BJ (cell line): Measurements from ENCODE around the gene EPHA1. TPM values are rescaled to one million over a fixed set of nuclear protein-coding genes. Genes with fewer than 3 reads are reported as not detected.
A peak's percentile ranks its signal among the peaks of the same experiment; 100 is the strongest.

ENCODE experiments used
- CTCF ChIA-PET: fragments of 350-600 bp; formaldehyde crosslinking; extraction: SDS; loops from one replicate; lab custom pipeline; 2021; ENCODE audit warnings: antibody characterized with exemption, inconsistent platforms; lab: Yijun Ruan, JAX
- POLR2A ChIA-PET: fragments of 300-600 bp; sonication (Branson Sonifier 250); formaldehyde crosslinking; extraction: SDS; loops from one replicate; lab custom pipeline; 2021; ENCODE audit warnings: antibody characterized with exemption; lab: Charles Lee
- DNase-seq: peaks from one replicate; pipeline ENCODE4 v3.0.0-alpha.2; 2011; ENCODE audit warnings: low read depth
- H3K27me3 ChIP-seq: 2 replicates; pipeline ENCODE4 v1.6.0; 2011; ENCODE audit warnings: low read length; ENCODE audit not compliant: control insufficient read depth, insufficient read depth
- H3K36me3 ChIP-seq: 2 replicates; pipeline ENCODE4 v1.5.1; 2011; ENCODE audit warnings: low read length; ENCODE audit not compliant: control insufficient read depth, insufficient read depth
- H3K4me3 ChIP-seq: 2 replicates; pipeline ENCODE4 v1.5.1; 2011; ENCODE audit warnings: low read depth, mild to moderate bottlenecking, control low read depth, low read length
- polyA plus RNA-seq: library from polyadenylated mRNA; depleted of rRNA; stranded (reverse); fragments of >200 nt; gene quantifications from 2 replicates; pipeline ENCODE4 v1.2.3, GENCODE V29; 2011; rRNA removed
- small RNA-seq: library from RNA; depleted of rRNA; stranded (forward); fragments of <200 nt; gene quantifications from one replicate; pipeline ENCODE3, GENCODE V24; 2012; ENCODE audit warnings: low replicate concordance, low read depth; ENCODE audit not compliant: insufficient read length
- TF ChIP-seq, protein P1 (sequence below): IDR thresholded peaks from 2 replicates; pipeline ENCODE4 v1.5.1; 2011; ENCODE audit warnings: low read depth, mild to moderate bottlenecking, control low read depth, inconsistent platforms, low read length, moderate library complexity; ENCODE audit not compliant: insufficient read depth

EPHA1 gene
- polyA plus RNA-seq, 1 experiment, result 0.05 TPM

DNA sequence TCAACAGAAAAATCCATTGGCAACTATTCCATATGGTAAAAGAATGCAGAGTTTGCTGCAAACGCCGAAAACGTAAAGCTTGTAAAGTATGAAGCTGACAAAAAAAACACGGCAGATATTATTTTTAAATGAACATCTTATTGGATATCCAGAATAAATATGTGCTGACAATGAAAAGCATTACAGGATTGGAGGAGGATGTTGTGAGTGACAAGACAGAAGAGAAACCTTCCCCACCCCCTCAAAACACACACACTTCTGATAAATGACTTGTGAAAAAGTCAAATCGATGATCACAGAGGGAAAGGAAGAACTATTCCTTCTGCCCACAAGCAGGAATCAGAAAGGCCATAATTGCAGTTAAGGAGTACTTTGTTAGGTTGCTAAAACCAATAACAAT, 60.7 kb downstream of the EPHA1 start:
- no peak overlapping the region for H3K4me3 ChIP-seq
- ChIA-PET POLR2A (interaction anchor here (0.8 kb wide), 1 partner anchor 14 kb away, joined by 4 read pairs; the partner anchor contains the start of gene FAM131B), CTCF (interaction anchor here (0.8 to 1.6 kb wide), 2 partner anchors 9 to 11 kb away, joined by 3 to 6 read pairs; no protein-coding TSS in a partner anchor)
- H3K27me3 ChIP-seq, result peaks cover 14% of the 10 kb centered on the region
- H3K36me3 ChIP-seq, result no peaks in the 10 kb centered on the region
- no peak for DNase-seq
- TF ChIP-seq, protein P1, sequence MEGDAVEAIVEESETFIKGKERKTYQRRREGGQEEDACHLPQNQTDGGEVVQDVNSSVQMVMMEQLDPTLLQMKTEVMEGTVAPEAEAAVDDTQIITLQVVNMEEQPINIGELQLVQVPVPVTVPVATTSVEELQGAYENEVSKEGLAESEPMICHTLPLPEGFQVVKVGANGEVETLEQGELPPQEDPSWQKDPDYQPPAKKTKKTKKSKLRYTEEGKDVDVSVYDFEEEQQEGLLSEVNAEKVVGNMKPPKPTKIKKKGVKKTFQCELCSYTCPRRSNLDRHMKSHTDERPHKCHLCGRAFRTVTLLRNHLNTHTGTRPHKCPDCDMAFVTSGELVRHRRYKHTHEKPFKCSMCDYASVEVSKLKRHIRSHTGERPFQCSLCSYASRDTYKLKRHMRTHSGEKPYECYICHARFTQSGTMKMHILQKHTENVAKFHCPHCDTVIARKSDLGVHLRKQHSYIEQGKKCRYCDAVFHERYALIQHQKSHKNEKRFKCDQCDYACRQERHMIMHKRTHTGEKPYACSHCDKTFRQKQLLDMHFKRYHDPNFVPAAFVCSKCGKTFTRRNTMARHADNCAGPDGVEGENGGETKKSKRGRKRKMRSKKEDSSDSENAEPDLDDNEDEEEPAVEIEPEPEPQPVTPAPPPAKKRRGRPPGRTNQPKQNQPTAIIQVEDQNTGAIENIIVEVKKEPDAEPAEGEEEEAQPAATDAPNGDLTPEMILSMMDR, result no peak

DNA sequence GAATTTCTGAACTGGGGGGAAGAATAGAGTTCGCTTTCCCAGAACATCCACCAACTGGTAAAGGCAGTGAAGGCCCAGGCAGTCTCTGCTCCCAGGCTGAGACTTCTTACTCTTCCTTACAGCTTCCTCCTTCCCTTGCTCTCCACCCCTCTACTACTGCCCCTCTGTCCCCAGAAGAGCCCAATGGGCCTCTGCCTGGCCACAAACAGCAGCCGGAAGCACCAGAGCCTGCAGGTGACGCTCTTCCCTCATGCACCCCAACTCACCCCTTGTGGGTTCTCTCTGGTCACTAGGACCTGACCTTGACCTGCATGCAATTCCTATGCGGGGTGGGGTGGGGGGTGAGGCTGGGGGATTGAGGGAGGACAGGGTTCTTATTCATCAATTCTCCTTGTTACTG, 62.6 kb downstream of the EPHA1 start:
- H3K4me3 ChIP-seq, result no peak overlapping the region
- no peaks in the 10 kb centered on the region for H3K36me3 ChIP-seq
- POLR2A ChIA-PET, result no interaction called here
- CTCF ChIA-PET, result interaction anchor here (1.2 to 1.6 kb wide), 3 partner anchors 9 to 50 kb away, joined by 3 to 5 read pairs (median 4); no protein-coding TSS in a partner anchor
- TF ChIP-seq, protein P1, result no peak
- peaks cover 15% of the 10 kb centered on the region for H3K27me3 ChIP-seq
- no peak for DNase-seq

DNA sequence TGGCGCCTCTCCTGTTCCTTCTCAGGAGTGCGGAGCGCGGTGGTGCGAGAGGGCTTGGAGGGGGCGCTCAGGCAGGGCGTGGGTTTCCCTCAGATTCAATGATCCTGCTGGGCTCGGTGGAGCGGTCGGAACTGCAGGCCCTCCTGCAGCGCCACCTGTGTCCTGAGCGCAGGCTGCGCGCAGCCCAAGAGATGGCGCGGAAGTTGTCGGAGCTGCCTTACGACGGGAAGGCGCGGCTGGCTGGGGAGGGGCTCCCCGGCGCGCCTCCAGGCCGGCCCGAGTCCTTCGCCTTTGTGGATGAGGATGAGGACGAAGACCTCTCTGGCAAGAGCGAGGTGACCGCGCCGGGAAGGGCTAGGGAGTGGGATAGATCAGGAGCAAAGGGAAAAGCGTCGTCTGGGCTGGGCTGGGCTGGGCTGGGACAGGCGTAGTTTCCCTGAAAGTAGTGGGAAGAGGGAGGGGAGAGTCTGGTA, 63.2 kb downstream of the EPHA1 start:
- POLR2A ChIA-PET, result no interaction called here
- H3K27me3 ChIP-seq, result peaks cover 15% of the 10 kb centered on the region
- CTCF ChIA-PET, result interaction anchor here (0.6 to 1.6 kb wide), 4 partner anchors 8 to 51 kb away, joined by 3 to 5 read pairs (median 4); no protein-coding TSS in a partner anchor
- no peak for DNase-seq
- no peaks in the 10 kb centered on the region for H3K36me3 ChIP-seq
- TF ChIP-seq, protein P1, result peak; percentile 60
- H3K4me3 ChIP-seq, result no peak overlapping the region

DNA sequence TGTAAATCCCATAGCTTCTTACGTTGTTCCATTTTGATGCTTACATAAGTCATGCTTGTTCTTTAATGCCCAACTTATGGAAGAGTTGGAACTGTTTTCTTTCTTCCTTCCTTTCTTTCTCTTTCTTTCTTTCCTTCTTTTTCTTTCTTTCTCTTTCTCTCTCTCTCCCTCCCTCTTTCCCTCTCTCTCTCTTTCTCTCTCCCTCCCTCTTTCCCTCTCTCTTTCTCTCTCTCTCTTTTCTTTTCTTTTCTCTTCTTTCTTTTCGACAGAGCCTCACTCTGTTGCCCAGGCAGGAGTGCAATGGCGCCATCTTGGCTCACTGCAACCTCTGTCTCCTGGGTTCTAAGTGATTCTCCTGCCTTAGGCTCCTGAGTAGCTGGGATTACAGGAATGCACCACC, 65.1 kb downstream of the EPHA1 start:
- ChIA-PET CTCF (interaction anchor here (0.9 kb wide), 2 partner anchors 8 to 37 kb away, joined by 3 read pairs; no protein-coding TSS in a partner anchor), POLR2A (no interaction called here)
- Histone ChIP-seq H3K36me3 (no peaks in the 10 kb centered on the region), H3K4me3 (no peak overlapping the region), H3K27me3 (peaks cover 16% of the 10 kb centered on the region)
- TF ChIP-seq, protein P1, result no peak
- no peak for DNase-seq

DNA sequence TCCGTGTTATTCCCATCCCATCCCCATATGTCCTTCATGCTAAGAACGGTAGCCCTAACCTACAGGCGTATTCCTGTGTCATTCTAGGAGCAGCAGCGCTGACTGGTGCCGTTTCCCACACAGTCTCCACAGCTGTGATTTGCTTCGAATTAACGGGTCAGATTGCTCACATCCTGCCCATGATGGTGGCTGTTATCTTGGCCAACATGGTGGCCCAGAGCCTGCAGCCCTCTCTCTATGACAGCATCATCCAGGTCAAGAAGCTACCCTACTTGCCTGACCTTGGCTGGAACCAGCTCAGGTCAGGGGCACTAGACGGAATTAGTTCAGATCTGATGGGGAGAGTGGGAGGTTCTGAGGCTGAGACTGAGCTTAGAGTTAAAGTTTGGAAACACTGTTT, 66.8 kb downstream of the EPHA1 start:
- POLR2A ChIA-PET, result no interaction called here
- TF ChIP-seq, protein P1, result no peak
- CTCF ChIA-PET, result no interaction called here
- DNase-seq, result no peak
- H3K36me3 ChIP-seq, result no peaks in the 10 kb centered on the region
- H3K27me3 ChIP-seq, result peaks cover 17% of the 10 kb centered on the region
- H3K4me3 ChIP-seq, result no peak overlapping the region

Small RNA genes within 50 kb of the gene (small RNA-seq; reads per million reads assigned to genes)
- 1.9 reads per million for gene MIR6892

Other genes starting within 250 kb of the EPHA1 start
- gene TAS2R39, start 225.4 kb downstream of the EPHA1 start, polyA plus RNA-seq, result not detected in 2 replicates
- not detected in 2 replicates for gene TAS2R40, start 186.8 kb downstream of the EPHA1 start, polyA plus RNA-seq
- gene GSTK1, start 145.4 kb downstream of the EPHA1 start, polyA plus RNA-seq, result 132 and 164 TPM in 2 replicates
- gene TMEM139, start 123.9 kb downstream of the EPHA1 start, polyA plus RNA-seq, result 0.11 and 0.15 TPM in 2 replicates
- 15.4 and 16.0 TPM in 2 replicates for gene CASP2, start 120.5 kb downstream of the EPHA1 start, polyA plus RNA-seq
- not detected in 2 replicates for gene CLCN1, start 92.7 kb downstream of the EPHA1 start, polyA plus RNA-seq
- 2.0 and 2.9 TPM in 2 replicates for gene FAM131B, start 46.1 kb downstream of the EPHA1 start, polyA plus RNA-seq
- 44.8 and 69.9 TPM in 2 replicates for gene ZYX, start 27.5 kb downstream of the EPHA1 start, polyA plus RNA-seq
- gene TAS2R60, start 34.6 kb upstream of the EPHA1 start, polyA plus RNA-seq, result not detected in 2 replicates
- gene TAS2R41, start 69.0 kb upstream of the EPHA1 start, polyA plus RNA-seq, result not detected in 2 replicates
- gene CTAGE15, start 162.9 kb upstream of the EPHA1 start, polyA plus RNA-seq, result not detected in 2 replicates
- gene TCAF2, start 212.1 kb upstream of the EPHA1 start, polyA plus RNA-seq, result 1.7 and 1.9 TPM in 2 replicates